HG03066 (cell line): ENCODE results near the gene NFX1.
"Not testable (repeated sequence)": the region's sequence is repeated elsewhere in the genome, so short reads cannot be mapped to it uniquely, and the experiment has no call there.

Source experiments
- ATAC-seq: cut with Tn5 transposase; IDR thresholded peaks from one replicate; pipeline ENCODE4 v1.9.1; 2021; ENCODE audit warnings: low read depth; ENCODE audit not compliant: unreplicated experiment

Gene NFX1

DNA sequence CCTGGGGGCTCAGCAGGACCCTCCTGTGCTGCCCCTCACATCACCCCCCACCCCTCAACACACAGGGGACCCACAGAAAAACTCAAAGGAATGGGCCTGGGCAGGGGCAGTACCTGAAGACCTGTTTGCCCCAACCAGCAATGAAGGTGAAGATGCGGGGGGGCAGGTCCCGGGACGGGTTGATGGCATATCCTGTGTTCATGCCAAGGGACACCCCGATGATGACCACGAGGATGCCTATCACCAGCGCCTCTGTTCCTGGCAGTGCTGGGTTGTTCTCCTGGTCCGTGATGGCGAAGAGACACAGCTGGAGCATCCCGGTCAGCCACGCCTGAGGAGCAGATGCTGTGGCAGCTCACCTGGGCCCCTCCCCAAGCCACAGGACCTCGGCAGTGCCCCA lies 95.2 kb downstream of the NFX1 start:
- ATAC-seq, result not testable (repeated sequence)

DNA sequence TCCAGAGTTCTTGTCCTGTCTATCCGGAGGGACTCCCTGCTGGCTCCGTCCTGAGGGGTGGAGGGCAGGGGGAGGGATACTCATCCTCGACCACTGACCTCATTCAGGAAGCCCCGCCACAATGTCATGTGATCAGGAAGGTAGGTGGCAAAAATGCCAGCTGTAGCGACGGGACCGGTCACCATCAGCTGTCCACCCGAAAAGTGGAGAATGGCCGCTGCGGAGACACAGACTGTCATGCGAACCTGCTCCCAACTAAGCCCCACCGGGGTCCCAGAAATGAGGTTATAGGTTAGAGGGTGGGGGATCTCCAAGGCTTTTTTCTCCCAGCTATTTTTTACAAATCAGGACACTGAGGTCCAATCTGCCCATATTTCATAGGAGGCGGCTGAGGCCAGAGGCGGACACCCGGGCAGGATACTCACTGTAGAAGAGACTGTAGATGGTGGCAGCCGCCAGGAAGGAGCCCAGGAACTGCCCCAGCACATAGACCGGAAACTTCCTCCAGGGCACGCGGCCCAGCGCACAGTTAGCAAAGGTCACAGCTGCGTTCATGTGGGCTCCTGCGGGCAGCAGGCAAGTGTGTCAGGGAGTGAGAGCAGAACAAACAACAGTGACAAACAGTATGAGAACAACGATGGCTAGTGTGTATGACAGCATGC lies 95.8 kb downstream of the NFX1 start:
- not testable (repeated sequence) for ATAC-seq

DNA sequence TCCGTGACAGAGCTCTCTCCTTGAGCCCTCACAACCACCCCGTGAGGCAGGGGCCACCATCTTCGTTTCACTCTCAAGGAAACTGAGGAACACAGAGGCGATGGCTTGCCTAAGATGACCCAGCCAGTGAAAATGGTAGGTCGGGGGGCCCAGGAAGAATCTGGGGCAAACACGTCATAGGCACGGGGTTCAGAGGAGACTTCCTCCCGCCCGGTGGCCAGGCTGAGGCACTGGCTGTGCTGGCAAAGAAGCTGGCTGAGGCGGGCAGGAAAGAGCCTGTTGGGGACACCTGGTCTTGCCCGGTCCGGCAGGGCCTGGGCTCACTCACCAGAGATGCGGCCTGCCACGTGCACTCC lies 96.3 kb downstream of the NFX1 start:
- not testable (repeated sequence) for ATAC-seq

DNA sequence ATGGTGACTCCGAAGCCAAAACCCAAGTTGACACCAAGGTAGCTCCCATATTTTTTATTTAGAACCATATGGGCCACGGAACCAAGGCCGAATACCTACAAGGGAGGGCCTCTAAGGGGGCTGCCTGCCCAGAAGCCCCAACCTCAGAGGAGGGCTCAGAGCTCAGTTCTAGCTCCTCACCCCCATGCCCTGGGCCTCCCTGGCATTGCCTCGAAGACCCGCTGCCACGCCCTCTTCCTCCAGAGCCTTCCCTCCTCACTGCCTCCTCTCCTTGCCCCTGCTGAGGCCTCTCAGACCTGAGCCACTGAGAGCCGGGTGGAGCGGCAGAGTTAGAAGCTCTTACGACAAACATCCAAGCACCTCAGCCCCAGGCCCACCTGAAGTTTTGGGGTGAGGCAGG lies 96.7 kb downstream of the NFX1 start:
- not testable (repeated sequence) for ATAC-seq

GRCh38 chr9:33388110-33388994 lies 98.0 kb downstream of the NFX1 start:
- ATAC-seq, result no peak

DNA sequence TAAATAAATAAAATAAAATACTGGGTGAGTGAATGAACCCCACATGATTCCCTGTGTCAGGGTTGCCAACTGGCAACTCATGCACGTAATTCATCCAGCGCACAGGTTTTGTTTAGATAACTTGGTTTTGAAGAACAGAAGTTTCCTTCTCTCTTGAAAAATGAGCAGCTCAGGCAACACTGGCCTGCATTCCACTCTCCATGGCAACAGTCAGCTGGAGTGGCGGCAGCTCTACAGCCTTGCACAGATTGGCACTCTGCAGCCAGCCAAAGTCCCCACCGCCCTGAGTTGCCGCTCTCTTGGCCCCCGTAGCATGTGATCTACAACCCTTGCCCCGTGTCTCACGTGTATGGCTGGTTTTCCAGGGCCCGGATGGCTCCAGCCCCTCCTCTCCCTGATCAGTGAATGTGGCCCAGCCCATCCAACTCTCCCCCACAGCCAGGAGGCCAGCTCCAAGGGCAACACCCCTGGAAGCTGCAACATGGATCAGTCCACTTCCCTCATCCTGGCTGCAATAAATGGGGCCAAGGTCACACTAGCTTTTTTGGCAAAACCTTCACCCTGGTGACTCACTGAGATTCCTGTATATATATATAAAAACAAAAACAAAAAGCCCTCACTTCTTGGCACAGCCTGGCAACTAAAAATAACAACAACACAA lies 100.9 kb downstream of the NFX1 start:
- ATAC-seq, result not testable (repeated sequence)

GRCh38 chr9:33392591-33393021 lies 102.3 kb downstream of the NFX1 start:
- ATAC-seq, result not testable (repeated sequence)

DNA sequence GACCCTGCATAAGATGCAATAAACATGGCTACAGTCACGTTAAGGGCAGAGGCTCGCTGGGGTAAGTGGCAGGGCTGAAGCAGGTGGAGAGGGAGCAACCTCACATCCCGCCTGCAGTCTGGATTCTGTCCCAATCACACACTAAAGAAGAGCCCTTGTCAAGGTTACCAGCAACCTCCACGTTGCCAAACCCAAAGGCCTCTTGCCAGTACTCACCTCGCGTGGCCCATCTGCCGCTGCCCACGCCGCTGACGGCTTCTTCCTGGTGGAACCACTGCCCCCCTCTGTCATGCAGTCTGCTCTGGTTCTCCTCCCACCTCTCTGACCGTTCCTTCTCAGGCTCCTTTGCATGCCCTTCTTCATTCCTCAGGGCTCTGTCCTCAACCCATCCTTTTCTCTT lies 103.3 kb downstream of the NFX1 start:
- no peak for ATAC-seq

DNA sequence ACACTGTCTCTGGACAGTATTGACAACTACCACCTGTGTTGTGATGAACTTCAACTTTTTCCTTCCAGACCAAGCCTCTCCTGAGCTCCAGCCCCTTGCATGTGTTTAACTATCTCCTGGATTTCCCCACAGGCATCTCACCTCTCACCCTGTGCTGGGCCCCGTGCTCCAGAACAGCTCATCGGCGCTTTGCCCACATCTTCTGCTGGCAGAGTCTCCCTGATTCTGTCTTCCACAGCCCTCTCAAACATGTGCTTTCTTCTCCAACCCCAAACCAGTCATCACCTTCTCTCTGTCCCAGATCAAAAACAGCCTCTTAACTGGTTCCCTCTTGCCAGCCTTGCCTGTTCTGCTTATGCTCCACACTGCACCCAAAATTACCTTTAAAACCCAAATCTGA lies 103.7 kb downstream of the NFX1 start:
- ATAC-seq, result not testable (repeated sequence)

DNA sequence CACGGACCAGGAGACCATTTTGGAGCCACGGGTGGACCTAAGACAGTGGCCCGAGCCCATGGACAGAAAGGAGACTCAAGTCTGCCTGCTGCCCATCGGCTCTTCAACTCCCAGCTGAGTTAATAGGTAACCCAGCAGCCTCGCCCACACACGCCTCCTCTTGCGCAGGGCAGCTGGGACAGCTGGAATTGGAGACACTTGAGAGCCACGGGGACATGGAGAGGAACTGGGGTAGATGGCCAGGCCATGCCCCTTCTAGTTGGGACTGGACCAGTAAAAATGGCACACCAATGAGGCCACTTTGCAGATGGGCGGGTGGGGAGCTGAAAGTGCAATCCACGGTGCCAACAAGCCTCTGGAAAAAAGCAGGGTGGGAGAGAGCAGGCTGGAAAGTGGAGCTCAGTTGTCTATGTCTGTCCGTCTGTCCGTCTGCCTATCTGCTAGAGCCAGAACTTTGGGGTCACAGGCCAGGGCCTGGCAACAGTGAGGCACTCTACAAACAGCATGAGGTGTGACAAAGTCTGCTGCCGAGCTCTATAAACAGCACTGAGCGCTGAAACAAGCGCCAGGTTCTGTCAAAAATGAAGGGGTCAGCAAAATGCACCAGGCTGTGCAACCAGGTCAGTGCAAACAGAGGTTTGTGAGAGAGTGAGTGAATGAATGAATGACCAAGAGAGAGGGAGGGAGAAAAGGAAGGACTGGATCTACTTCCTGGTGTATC lies 105.0 kb downstream of the NFX1 start:
- ATAC-seq, result not testable (repeated sequence)

- ATAC-seq, result not testable (repeated sequence)
These were observed 107.5 kb downstream of the NFX1 start for GRCh38 chr9:33397801-33398200.

GRCh38 chr9:33399047-33399446 lies 108.7 kb downstream of the NFX1 start:
- not testable (repeated sequence) for ATAC-seq

GRCh38 chr9:33401809-33402208 lies 111.5 kb downstream of the NFX1 start:
- not testable (repeated sequence) for ATAC-seq

DNA sequence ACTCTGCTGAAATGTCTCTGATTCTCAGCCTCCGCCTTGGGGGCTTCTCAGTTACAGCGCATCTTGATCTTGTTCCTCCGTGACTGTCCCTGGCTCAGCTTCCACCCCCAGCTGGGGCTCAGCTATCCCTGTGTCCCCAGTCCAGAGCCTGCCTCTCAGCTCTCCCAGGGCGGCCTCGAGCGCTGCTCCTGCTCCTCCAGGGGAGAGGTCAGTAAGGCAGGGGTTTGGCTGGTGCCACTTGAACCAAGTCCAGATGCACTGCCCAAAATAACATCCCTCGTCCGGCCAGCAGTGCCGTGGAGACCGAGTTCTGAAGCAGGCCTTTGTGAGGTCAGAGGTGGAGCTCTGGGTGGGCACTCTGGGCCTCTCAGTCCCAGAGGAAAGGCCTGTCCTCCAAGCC lies 112.1 kb downstream of the NFX1 start, which contains the start of gene AQP7:
TSS of gene AQP7 (minus strand) at position 198 of the 400 bp plus-strand sequence. CDS start 1,306 bp downstream, outside the sequence.
- ATAC-seq, result not testable (repeated sequence)

GRCh38 chr9:33403941-33404787 lies 113.8 kb downstream of the NFX1 start:
- ATAC-seq, result no peak

DNA sequence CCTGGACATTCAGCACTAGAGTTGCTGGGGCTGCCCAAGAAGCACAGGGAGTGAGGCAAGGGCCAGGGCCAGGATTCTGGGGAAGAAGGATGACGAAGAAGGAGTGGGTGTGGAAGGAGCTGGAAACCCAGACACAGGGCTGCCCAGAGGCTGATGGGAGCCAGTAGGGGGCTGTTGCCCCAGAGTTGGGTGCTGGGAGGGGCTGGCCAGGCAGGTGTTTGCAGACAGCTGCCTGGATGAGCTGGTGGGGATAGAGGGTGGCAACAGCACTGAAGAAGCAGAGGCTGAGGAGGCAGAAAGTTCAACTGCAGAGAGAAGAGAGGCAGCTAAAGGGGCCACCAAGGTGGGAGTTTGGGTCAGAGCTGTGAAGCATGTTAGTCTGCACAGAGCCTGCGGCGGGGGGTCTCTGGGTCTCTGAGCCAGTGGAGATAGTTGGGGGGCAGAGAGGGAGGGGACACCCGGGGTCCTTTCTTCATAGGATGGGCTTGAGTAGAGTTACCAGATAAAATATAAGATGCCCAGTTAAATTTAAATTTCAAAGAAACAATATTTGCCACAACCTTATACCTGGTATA lies 114.6 kb downstream of the NFX1 start:
- ATAC-seq, result no peak

- ATAC-seq, result no peak
These were observed 116.7 kb downstream of the NFX1 start for GRCh38 chr9:33407061-33407460.

DNA sequence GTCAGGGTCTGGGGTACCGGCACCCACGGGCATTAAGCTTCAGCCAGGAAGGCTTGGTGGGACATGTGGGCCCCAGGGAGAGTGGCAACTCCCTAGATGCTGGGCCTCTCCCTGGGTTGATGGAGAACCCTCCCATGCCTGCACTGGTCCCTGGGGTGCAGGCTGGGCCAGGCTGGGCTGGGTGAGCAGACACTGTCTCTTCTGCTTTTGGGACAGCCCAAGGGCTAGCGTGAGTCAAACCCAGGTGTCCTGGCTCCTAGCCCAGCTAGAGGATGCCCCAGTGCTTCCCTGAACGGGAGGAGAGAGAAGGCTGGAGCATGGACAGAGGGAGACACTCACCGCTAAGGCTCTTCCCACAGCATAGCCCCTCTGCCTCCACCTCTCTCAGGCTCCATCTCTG lies 117.8 kb downstream of the NFX1 start:
- ATAC-seq, result no peak

DNA sequence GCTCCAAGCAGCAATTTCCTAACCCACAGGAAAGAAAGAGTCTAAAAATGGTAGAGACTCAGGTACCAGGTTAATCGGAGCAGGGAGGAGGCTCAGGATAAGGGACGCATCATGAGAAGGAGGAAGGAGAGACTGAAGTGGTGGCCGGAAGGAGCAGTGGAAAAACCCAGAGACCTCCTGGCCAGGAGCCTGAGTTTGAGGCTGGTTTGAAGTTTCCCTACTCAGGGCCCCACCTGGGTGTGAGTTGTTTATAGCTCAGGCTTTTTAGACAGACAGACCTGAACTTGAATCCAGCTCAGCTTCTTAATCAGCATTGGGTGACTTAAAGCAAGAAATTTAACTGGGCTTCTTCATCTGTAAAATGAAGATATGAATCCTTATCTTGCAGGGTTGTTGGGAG lies 124.0 kb downstream of the NFX1 start:
- ATAC-seq, result no peak
